ENCODE results near the gene USP48.
"Not testable (repeated sequence)": the region's sequence is repeated elsewhere in the genome, so short reads cannot be mapped to it uniquely, and the experiment has no call there.

DNA sequence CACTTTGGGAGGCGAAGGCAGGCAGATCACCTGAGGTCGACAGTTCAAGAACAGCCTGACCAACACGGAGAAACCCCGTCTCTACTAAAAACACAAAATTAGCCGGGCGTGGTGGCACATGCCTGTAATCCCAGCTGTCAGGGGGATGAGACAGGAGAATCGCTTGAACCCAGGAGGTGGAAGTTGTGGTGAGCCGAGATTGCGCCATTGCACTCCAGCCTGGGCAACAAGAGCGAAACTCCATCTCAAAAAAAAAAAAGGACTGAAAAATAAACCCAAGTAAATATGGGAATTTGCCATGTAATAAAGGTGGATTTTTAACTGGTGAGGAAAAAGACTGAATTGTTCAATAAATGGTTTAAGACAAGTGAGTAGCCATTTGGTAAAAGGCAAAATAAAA, 11.3 kb downstream of the USP48 start:
- TF ChIP-seq, protein P1, sequence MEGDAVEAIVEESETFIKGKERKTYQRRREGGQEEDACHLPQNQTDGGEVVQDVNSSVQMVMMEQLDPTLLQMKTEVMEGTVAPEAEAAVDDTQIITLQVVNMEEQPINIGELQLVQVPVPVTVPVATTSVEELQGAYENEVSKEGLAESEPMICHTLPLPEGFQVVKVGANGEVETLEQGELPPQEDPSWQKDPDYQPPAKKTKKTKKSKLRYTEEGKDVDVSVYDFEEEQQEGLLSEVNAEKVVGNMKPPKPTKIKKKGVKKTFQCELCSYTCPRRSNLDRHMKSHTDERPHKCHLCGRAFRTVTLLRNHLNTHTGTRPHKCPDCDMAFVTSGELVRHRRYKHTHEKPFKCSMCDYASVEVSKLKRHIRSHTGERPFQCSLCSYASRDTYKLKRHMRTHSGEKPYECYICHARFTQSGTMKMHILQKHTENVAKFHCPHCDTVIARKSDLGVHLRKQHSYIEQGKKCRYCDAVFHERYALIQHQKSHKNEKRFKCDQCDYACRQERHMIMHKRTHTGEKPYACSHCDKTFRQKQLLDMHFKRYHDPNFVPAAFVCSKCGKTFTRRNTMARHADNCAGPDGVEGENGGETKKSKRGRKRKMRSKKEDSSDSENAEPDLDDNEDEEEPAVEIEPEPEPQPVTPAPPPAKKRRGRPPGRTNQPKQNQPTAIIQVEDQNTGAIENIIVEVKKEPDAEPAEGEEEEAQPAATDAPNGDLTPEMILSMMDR (conservative IDR thresholded peaks at IDR 0.05 in 1 of 2, IDR thresholded peaks at IDR 0.05 in 1 of 2; ENCODE audit: low read depth in 1 of 2, low read length in 2 of 2) = not testable (repeated sequence)
- TF ChIP-seq EZH2 (IDR thresholded peaks at IDR 0.05; ENCODE audit: low read length, missing control alignments) = not testable (repeated sequence)
